Adrenal gland (tissue), 12 donors: ENCODE measurements around the gene UFC1. TPM values are rescaled to one million over a fixed set of nuclear protein-coding genes. Genes with fewer than 3 reads are reported as not detected.

ENCODE experiments used
- DNase-seq, 7 donors: peaks; one replicate each; pipeline ENCODE4 v3.0.0-alpha.2; 2019 to 2020
- H3K27ac ChIP-seq, 5 donors: fragments of 200-600 bp; sonication (generic) in 4 of 5; 1 replicate in 3 of 5; 2 replicates in 2 of 5; pipeline versions ENCODE4 v1.5.1 to v1.8.0; 2016 to 2020; ENCODE audit warnings: mild to moderate bottlenecking in 1 of 5
- H3K27me3 ChIP-seq: fragments of 200-600 bp; 2 replicates; pipeline ENCODE4 v1.8.0; 2021
- H3K36me3 ChIP-seq, 2 donors: fragments of 200-600 bp; replicated peaks in 1 of 2; 1 replicate in 1 of 2; 2 replicates in 1 of 2; pipeline versions ENCODE4 v1.5.1 to v1.8.0; 2018 to 2022
- H3K4me1 ChIP-seq, 2 donors: fragments of 200-600 bp; replicated peaks in 1 of 2; 1 replicate in 1 of 2; 2 replicates in 1 of 2; pipeline versions ENCODE4 v1.5.1 to v1.8.0; 2018 to 2021
- H3K4me3 ChIP-seq, 4 donors: fragments of 200-600 bp; sonication (generic) in 3 of 4; one replicate each; pipeline ENCODE4 v1.5.1; 2016 to 2018
- H3K9me3 ChIP-seq, 3 donors: fragments of 200-600 bp; sonication (generic) in 1 of 3; replicated peaks in 1 of 3; 1 replicate in 2 of 3; 2 replicates in 1 of 3; pipeline versions ENCODE4 v1.5.1 to v1.8.0; 2016 to 2021
- CTCF ChIP-seq, 6 experiments: fragments of 450-650 bp in 4 of 6; fragments of 200-600 bp in 2 of 6; sonication (generic) in 1 of 6; IDR thresholded peaks; 1 replicate in 5 of 6; 2 replicates in 1 of 6; pipeline versions ENCODE4 v1.5.1 to v1.8.0; 2016 to 2021; ENCODE audit warnings: antibody characterized with exemption in 6 of 6, mild to moderate bottlenecking in 2 of 6, moderate library complexity in 1 of 6
- POLR2A ChIP-seq, 2 donors: fragments of 450-650 bp; IDR thresholded peaks; one replicate each; pipeline ENCODE4 v1.6.1; 2017; ENCODE audit warnings: antibody characterized with exemption in 2 of 2, mild to moderate bottlenecking in 2 of 2, moderate library complexity in 1 of 2
- WGBS, 4 donors: extraction: QIAGEN DNeasy Blood & Tissue Kit in 2 of 4; methylation state at CpG; one replicate each; pipeline versions ENCODE4 v1.1.5 to v1.1.7; 2013 to 2017; 5-methylcytosine and 5-hydroxymethylcytosine counted together
- intact Hi-C, 2 donors: fragments of 100-400 bp; cut with DNase I; formaldehyde crosslinking; loops; one replicate each; pipeline versions ENCODE4 v1.14.1 to v1.15.0; 2022 to 2023
- polyA plus RNA-seq, 3 donors: library from polyadenylated mRNA; stranded (reverse); fragments of 200-250 nt in 2 of 3; fragments of 350-450 nt in 1 of 3; fragmentation: Illumina TruSeq in 1 of 3; extraction: RNeasy Lipid Tissue Mini Kit (QIAGEN cat#74804) in 1 of 3; gene quantifications; one replicate each; pipeline ENCODE4 v1.2.3, GENCODE V29; 2013 to 2014
- total RNA-seq, 9 donors: library from RNA; depleted of rRNA in 4 of 9; stranded (reverse); fragments of >200 nt in 4 of 9; fragments of 120-200 nt in 1 of 9; fragmentation: NEBNext Ultra II Directional in 1 of 9; extraction: Animal tissue kit (Norgen Biotek cat#: 25700) in 1 of 9; gene quantifications; one replicate each; pipeline versions ENCODE4 v1.1.0 to v1.2.4, GENCODE V29; 2013 to 2023
- donor health status: healthy with polysubstance abuse.
- donor health status: Bipolar disorder and iron deficiency.
- donor health status: DM: yes; HTN: yes; CAD: no.
- donor health status: DM: no; HTN: no; CAD: no.
- donor health status: DM: no; HTN: no; CAD: no.
- donor health status: DM: yes; HTN: yes; CAD: no.

The UFC1 gene
- total and polyA plus RNA-seq, 12 donors, result 59.0 to 166 (median 110) TPM

- intact Hi-C loops, result no loop called here
- DNase-seq, result peak; percentile 85 to 94 (median 89)
- Histone ChIP-seq H3K4me3 (peak within 1 kb of the TSS; percentile 60 to 92 (median 88)), H3K27ac (peak within 1 kb of the TSS; percentile 91 to 100 (median 95)), H3K36me3 (peaks cover 0 to 33% of the 10 kb centered on the region in 2 donors), H3K9me3 (no peaks in the 10 kb centered on the region), H3K4me1 (peaks cover 30 to 64% of the 10 kb centered on the region in 2 donors), H3K27me3 (no peaks in the 10 kb centered on the region)
- 1% methylated on average over 24 to 58 of the region's 58 CpGs for WGBS, 4 donors
- TF ChIP-seq POLR2A (IDR thresholded peaks at IDR 0.05) (peak; percentile 80 to 88), CTCF (IDR thresholded peaks at IDR 0.05) (peak in 1 of 6 experiments; percentile 5)
These were observed 35.8 kb upstream of the UFC1 start, which contains the start of the genes NIT1 and PFDN2 for GRCh38 chr1:161117759-161118581. Gene NIT1, plus strand, starts transcription at chr1:161118105. Its CDS starts 72 bp downstream, at chr1:161118177. Gene PFDN2, minus strand, starts transcription at chr1:161118037. Its CDS starts 11 bp downstream, at chr1:161118026.

- intact Hi-C loops, result no loop called here
- peaks cover 0 to 46% of the 10 kb centered on the region in 2 donors for H3K36me3 ChIP-seq
- peak; percentile 80 to 92 (median 88) for DNase-seq
- 26 to 29% (median 27%) methylated on average over 10 of the region's 10 CpGs for WGBS, 4 donors
- H3K9me3 ChIP-seq, result no peaks in the 10 kb centered on the region
- H3K27me3 ChIP-seq, result no peaks in the 10 kb centered on the region
- peak overlapping the region in 1 of 4 donors; percentile 85 for H3K4me3 ChIP-seq
- H3K4me1 ChIP-seq, result peaks cover 30 to 57% of the 10 kb centered on the region in 2 donors
- H3K27ac ChIP-seq, result peak overlapping the region; percentile 91 to 100 (median 95)
- peak in 5 of 6 experiments; percentile 25 to 61 (median 54) for TF ChIP-seq CTCF (IDR thresholded peaks at IDR 0.05)
- peak; percentile 9 to 83 for TF ChIP-seq POLR2A (IDR thresholded peaks at IDR 0.05)
These were observed 34.5 kb upstream of the UFC1 start for GRCh38 chr1:161119092-161119903.

GRCh38 chr1:161121042-161121650, 32.6 kb upstream of the UFC1 start:
- Histone ChIP-seq H3K9me3 (no peaks in the 10 kb centered on the region), H3K27ac (peak overlapping the region in 1 of 5 donors; percentile 100), H3K4me3 (no peak overlapping the region), H3K27me3 (no peaks in the 10 kb centered on the region), H3K36me3 (peaks cover 0 to 59% of the 10 kb centered on the region in 2 donors), H3K4me1 (peaks cover 27 to 44% of the 10 kb centered on the region in 2 donors)
- no peak for DNase-seq
- TF ChIP-seq POLR2A (IDR thresholded peaks at IDR 0.05) (no peak), CTCF (IDR thresholded peaks at IDR 0.05) (no peak)
- intact Hi-C loops, result no loop called here
- WGBS, 4 donors, result 85 to 91% (median 88%) methylated on average over 3 of the region's 3 CpGs
